Neural cell (in vitro differentiated cells): ENCODE data around the gene FXYD2. TPM values are rescaled to one million over a fixed set of nuclear protein-coding genes. Genes with fewer than 3 reads are reported as not detected.

Source experiments
- H2AFZ ChIP-seq: fragments of 200-600, 300-800 bp; sonication (generic), shearing (Covaris generic); 2 replicates; pipeline ENCODE4 v1.6.0; 2014; ENCODE audit warnings: low read depth, mild to moderate bottlenecking, antibody characterized with exemption, low read length, moderate library complexity
- H3F3A ChIP-seq: fragments of 200-600 bp; shearing (Covaris generic); 2 replicates; pipeline ENCODE4 v1.6.1; 2016; ENCODE audit warnings: mild to moderate bottlenecking, moderate library complexity, mixed read lengths, antibody characterized with exemption, low read length; ENCODE audit not compliant: insufficient read depth, poor library complexity, severe bottlenecking
- H3K27ac ChIP-seq: fragments of 200-600, 300-800 bp; sonication (generic), shearing (Covaris generic); 2 replicates; pipeline ENCODE4 v1.5.1; 2014; ENCODE audit warnings: mild to moderate bottlenecking, low read length, moderate library complexity
- H3K27me3 ChIP-seq: fragments of 300-800, 200-600 bp; sonication (generic), shearing (Covaris generic); 2 replicates; pipeline ENCODE4 v1.6.0; 2014; ENCODE audit warnings: mild to moderate bottlenecking, low read depth, low read length, moderate library complexity; ENCODE audit not compliant: insufficient read depth
- H3K36me3 ChIP-seq: fragments of 300-800, 200-600 bp; sonication (generic), shearing (Covaris generic); 2 replicates; pipeline ENCODE4 v1.5.1; 2014; ENCODE audit warnings: mild to moderate bottlenecking, antibody characterized with exemption, low read length, moderate library complexity; ENCODE audit not compliant: insufficient read depth
- H3K4me2 ChIP-seq: fragments of 300-800, 200-600 bp; sonication (generic), shearing (Covaris generic); 2 replicates; pipeline ENCODE4 v1.6.0; 2014; ENCODE audit warnings: mild to moderate bottlenecking, low read length
- H3K4me3 ChIP-seq: fragments of 300-800, 200-600 bp; sonication (generic), shearing (Covaris generic); 2 replicates; pipeline ENCODE4 v1.5.1; 2014; ENCODE audit warnings: mild to moderate bottlenecking, low read length, moderate library complexity
- H3K79me2 ChIP-seq: fragments of 200-600 bp; shearing (Covaris generic); replicated peaks from 2 replicates; pipeline ENCODE4 v1.6.0; 2014; ENCODE audit warnings: mild to moderate bottlenecking, low read length, moderate library complexity; ENCODE audit not compliant: insufficient read depth
- H3K9ac ChIP-seq: fragments of 300-800, 200-600 bp; sonication (generic), shearing (Covaris generic); 2 replicates; pipeline ENCODE4 v1.6.1; 2016; ENCODE audit warnings: mild to moderate bottlenecking, low read length, mixed read lengths
- H3K9me2 ChIP-seq: fragments of 200-600 bp; shearing (Covaris generic); 2 replicates; pipeline ENCODE4 v1.6.1; 2016; ENCODE audit warnings: mild to moderate bottlenecking, low read length, mixed read lengths; ENCODE audit not compliant: insufficient read depth
- H3K9me3 ChIP-seq: fragments of 200-600, 300-800 bp; sonication (generic), shearing (Covaris generic); 2 replicates; pipeline ENCODE4 v1.6.1; 2016; ENCODE audit warnings: mild to moderate bottlenecking, mixed run types, low read length, moderate library complexity, mixed read lengths
- H4K20me1 ChIP-seq: fragments of 200-600 bp; shearing (Covaris generic); 2 replicates; pipeline ENCODE4 v1.6.1; 2016; ENCODE audit warnings: mild to moderate bottlenecking, mixed run types; ENCODE audit not compliant: insufficient read depth
- EP300 ChIP-seq: fragments of 450-650 bp; conservative IDR thresholded peaks from 2 replicates; pipeline ENCODE4 v1.6.1; 2014; ENCODE audit warnings: antibody characterized with exemption, mild to moderate bottlenecking, moderate library complexity; ENCODE audit not compliant: poor library complexity, severe bottlenecking
- EZH2 ChIP-seq: fragments of 200-600, 300-800 bp; shearing (Covaris generic), sonication (generic); IDR thresholded peaks from 2 replicates; pipeline ENCODE4 v1.6.1; 2014; ENCODE audit warnings: antibody characterized with exemption, low read length, borderline replicate concordance, mild to moderate bottlenecking; ENCODE audit not compliant: insufficient read depth, poor library complexity, severe bottlenecking
- MXI1 ChIP-seq: fragments of 450-650 bp; conservative IDR thresholded peaks from 2 replicates; pipeline ENCODE4 v1.6.1; 2014; ENCODE audit warnings: antibody characterized with exemption, mild to moderate bottlenecking; ENCODE audit not compliant: poor library complexity, severe bottlenecking
- POLR2AphosphoS5 ChIP-seq: IDR thresholded peaks from 2 replicates; pipeline ENCODE4 v1.6.1; 2012
- RAD21 ChIP-seq: fragments of 450-650 bp; conservative IDR thresholded peaks from 2 replicates; pipeline ENCODE4 v1.6.1; 2014; ENCODE audit warnings: antibody characterized with exemption, mild to moderate bottlenecking, moderate library complexity
- SMC3 ChIP-seq: fragments of 450-650 bp; conservative IDR thresholded peaks from 2 replicates; pipeline ENCODE4 v1.6.1; 2014; ENCODE audit warnings: antibody characterized with exemption, mild to moderate bottlenecking, moderate library complexity; ENCODE audit not compliant: poor library complexity
- TAF1 ChIP-seq: IDR thresholded peaks from 2 replicates; pipeline ENCODE4 v1.6.1; 2012; ENCODE audit warnings: low read depth
- polyA plus RNA-seq: library from polyadenylated mRNA; depleted of rRNA; stranded (reverse); fragments of >200 nt; gene quantifications from 2 replicates; pipeline ENCODE4 v1.2.3, GENCODE V29; 2014
- TF ChIP-seq, protein P1 (sequence below): fragments of 450-650 bp; IDR thresholded peaks from 2 replicates; pipeline ENCODE4 v1.5.1; 2014; ENCODE audit warnings: antibody characterized with exemption, mild to moderate bottlenecking, moderate library complexity; ENCODE audit not compliant: poor library complexity, severe bottlenecking
- TF ChIP-seq, protein P2 (sequence below): IDR thresholded peaks from 2 replicates; pipeline ENCODE4 v1.6.1; 2012; ENCODE audit warnings: borderline replicate concordance

The FXYD2 gene
- polyA plus RNA-seq, 1 donor from 2014 or later = 4.8 TPM

DNA sequence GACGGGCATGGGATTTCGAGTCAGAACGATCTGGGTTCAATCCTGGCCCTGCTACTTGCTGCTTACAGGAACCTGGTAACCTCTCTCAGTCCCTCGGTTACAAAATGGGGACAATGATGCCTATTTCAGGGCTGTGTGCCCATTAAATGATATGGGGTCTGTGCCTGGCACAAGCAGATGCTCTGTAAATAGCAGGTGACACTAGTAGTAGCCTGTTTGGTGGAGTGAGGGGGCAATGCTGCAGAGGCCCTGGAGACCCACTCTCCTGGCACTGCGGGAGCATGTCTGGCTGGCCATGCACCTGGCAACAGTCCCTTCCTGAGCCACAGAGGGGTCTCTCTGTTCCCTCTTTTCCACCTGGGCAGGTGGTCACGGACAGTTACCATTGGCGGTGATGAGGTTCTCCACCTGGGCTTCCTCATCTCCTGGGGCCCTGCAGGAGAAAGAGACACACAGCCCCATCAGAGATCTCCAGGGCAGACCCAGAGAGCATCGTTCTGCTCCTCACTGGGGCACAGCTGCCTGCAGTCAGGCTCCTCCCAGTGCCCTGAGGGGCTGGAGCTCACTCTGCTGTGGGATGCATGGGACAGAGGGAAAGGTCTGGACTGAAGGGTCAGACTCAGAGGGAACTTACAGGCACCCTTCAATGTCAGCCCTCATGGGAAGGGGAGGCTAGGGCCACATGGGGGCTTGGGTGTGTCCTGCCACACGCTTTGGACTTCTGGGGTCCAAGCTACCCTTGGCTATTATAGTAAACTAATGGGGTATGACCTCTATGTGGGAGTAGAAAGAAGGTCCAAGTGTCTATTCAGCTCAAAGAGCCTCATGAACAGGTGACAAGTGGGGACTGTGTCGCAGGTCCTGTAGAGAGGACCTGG lies 15.6 kb upstream of the FXYD2 start:
- no peak overlapping the region for H2AFZ ChIP-seq
- no peak overlapping the region for H3K27ac ChIP-seq
- H3K9me3 ChIP-seq = no peaks in the 10 kb centered on the region
- H3K4me3 ChIP-seq = no peak overlapping the region
- H3F3A ChIP-seq = no peaks in the 10 kb centered on the region
- H3K4me2 ChIP-seq = no peak overlapping the region
- no peaks in the 10 kb centered on the region for H3K9me2 ChIP-seq
- TF ChIP-seq, protein P1, sequence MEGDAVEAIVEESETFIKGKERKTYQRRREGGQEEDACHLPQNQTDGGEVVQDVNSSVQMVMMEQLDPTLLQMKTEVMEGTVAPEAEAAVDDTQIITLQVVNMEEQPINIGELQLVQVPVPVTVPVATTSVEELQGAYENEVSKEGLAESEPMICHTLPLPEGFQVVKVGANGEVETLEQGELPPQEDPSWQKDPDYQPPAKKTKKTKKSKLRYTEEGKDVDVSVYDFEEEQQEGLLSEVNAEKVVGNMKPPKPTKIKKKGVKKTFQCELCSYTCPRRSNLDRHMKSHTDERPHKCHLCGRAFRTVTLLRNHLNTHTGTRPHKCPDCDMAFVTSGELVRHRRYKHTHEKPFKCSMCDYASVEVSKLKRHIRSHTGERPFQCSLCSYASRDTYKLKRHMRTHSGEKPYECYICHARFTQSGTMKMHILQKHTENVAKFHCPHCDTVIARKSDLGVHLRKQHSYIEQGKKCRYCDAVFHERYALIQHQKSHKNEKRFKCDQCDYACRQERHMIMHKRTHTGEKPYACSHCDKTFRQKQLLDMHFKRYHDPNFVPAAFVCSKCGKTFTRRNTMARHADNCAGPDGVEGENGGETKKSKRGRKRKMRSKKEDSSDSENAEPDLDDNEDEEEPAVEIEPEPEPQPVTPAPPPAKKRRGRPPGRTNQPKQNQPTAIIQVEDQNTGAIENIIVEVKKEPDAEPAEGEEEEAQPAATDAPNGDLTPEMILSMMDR = no peak
- no peak for TF ChIP-seq POLR2AphosphoS5
- no peak overlapping the region for H3K9ac ChIP-seq
- no peaks in the 10 kb centered on the region for H3K27me3 ChIP-seq
- H3K79me2 ChIP-seq = peaks cover 19% of the 10 kb centered on the region
- H4K20me1 ChIP-seq = peaks cover 5% of the 10 kb centered on the region
- no peaks in the 10 kb centered on the region for H3K36me3 ChIP-seq

DNA sequence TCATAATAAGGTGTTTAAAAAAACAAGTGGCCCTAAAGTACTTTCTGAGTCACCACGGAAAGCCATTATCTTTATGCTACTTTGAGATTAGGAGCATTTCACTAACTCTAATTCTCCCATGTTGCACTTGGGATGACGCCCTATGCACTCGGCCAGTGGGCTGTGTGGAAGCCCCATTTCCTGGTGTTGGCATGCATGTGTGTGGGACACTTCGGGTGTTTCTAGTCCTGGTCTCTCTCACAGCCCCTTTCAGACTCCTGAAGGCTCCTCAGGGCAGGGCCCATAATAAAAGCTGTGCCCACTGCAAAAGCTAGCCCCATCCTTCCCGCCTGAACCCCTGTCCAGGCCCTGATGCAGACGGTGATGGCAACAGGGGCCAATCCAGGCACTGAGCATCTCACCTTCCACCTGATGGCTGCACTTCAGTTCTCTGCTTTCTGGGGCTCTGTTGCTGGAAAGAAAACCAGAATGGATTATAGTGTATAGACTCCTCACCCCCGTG lies 14.9 kb upstream of the FXYD2 start:
- no peaks in the 10 kb centered on the region for H3K36me3 ChIP-seq
- H3K9me3 ChIP-seq = no peaks in the 10 kb centered on the region
- TF ChIP-seq, protein P1 = no peak
- TF ChIP-seq EP300 (no peak), TAF1 (no peak), RAD21 (no peak), MXI1 (no peak), POLR2AphosphoS5 (no peak), EZH2 (no peak), SMC3 (no peak)
- TF ChIP-seq, protein P2, sequence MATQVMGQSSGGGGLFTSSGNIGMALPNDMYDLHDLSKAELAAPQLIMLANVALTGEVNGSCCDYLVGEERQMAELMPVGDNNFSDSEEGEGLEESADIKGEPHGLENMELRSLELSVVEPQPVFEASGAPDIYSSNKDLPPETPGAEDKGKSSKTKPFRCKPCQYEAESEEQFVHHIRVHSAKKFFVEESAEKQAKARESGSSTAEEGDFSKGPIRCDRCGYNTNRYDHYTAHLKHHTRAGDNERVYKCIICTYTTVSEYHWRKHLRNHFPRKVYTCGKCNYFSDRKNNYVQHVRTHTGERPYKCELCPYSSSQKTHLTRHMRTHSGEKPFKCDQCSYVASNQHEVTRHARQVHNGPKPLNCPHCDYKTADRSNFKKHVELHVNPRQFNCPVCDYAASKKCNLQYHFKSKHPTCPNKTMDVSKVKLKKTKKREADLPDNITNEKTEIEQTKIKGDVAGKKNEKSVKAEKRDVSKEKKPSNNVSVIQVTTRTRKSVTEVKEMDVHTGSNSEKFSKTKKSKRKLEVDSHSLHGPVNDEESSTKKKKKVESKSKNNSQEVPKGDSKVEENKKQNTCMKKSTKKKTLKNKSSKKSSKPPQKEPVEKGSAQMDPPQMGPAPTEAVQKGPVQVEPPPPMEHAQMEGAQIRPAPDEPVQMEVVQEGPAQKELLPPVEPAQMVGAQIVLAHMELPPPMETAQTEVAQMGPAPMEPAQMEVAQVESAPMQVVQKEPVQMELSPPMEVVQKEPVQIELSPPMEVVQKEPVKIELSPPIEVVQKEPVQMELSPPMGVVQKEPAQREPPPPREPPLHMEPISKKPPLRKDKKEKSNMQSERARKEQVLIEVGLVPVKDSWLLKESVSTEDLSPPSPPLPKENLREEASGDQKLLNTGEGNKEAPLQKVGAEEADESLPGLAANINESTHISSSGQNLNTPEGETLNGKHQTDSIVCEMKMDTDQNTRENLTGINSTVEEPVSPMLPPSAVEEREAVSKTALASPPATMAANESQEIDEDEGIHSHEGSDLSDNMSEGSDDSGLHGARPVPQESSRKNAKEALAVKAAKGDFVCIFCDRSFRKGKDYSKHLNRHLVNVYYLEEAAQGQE = no peak
- peaks cover 16% of the 10 kb centered on the region for H3K79me2 ChIP-seq
- no peak overlapping the region for H3K4me3 ChIP-seq
- H4K20me1 ChIP-seq = peaks cover 5% of the 10 kb centered on the region
- H3K4me2 ChIP-seq = no peak overlapping the region
- no peaks in the 10 kb centered on the region for H3F3A ChIP-seq
- no peaks in the 10 kb centered on the region for H3K9me2 ChIP-seq
- no peak overlapping the region for H3K27ac ChIP-seq
- no peak overlapping the region for H3K9ac ChIP-seq
- no peak overlapping the region for H2AFZ ChIP-seq
- no peaks in the 10 kb centered on the region for H3K27me3 ChIP-seq
